HepG2 (cell line): ENCODE measurements around the gene CCDC38. TPM values are rescaled to one million over a fixed set of nuclear protein-coding genes. Genes with fewer than 3 reads are reported as not detected.
A peak's percentile ranks its signal among the peaks of the same experiment; 100 is the strongest.

ENCODE experiments used
- ARID5B ChIP-seq: IDR thresholded peaks from 2 replicates; pipeline ENCODE4 v1.4.0; 2020; ENCODE audit warnings: mild to moderate bottlenecking, missing genetic modification reagents
- DPF2 ChIP-seq: sonication (generic); formaldehyde crosslinking; IDR thresholded peaks from 2 replicates; pipeline ENCODE4 v1.4.0; 2020; ENCODE audit warnings: mild to moderate bottlenecking, low read depth, missing genetic modification reagents, borderline replicate concordance
- EP300 ChIP-seq, 3 experiments: sonication (generic) in 1 of 3; formaldehyde crosslinking in 1 of 3; IDR thresholded peaks; 2 replicates each; pipeline versions ENCODE4 v1.5.1 to v1.6.1; 2011 to 2020; ENCODE audit warnings: low read depth in 2 of 3, low read length in 2 of 3, borderline replicate concordance in 1 of 3, improper control_type of control experiment in 1 of 3, mild to moderate bottlenecking in 1 of 3, missing genetic modification reagents in 1 of 3, moderate library complexity in 1 of 3
- HIC2 ChIP-seq: sonication (generic); formaldehyde crosslinking; IDR thresholded peaks from 2 replicates; pipeline ENCODE4 v1.9.0; 2022; ENCODE audit warnings: low read depth, missing genetic modification reagents
- HNF4G ChIP-seq, 2 experiments: sonication (generic) in 1 of 2; formaldehyde crosslinking in 1 of 2; IDR thresholded peaks; 2 replicates each; pipeline versions ENCODE4 v1.4.0 to v1.6.1; 2011 to 2020; ENCODE audit warnings: borderline replicate concordance in 2 of 2, low read depth in 2 of 2, mild to moderate bottlenecking in 2 of 2, low read length in 1 of 2, missing genetic modification reagents in 1 of 2, moderate library complexity in 1 of 2
- KLF6 ChIP-seq: IDR thresholded peaks from 2 replicates; pipeline ENCODE4 v1.8.0; 2016; ENCODE audit warnings: missing biosample characterization, missing genetic modification reagents
- MAFF ChIP-seq: IDR thresholded peaks from 2 replicates; pipeline ENCODE4 v1.6.1; 2011; ENCODE audit warnings: low read depth, low read length, improper control_type of control experiment
- MIER2 ChIP-seq: IDR thresholded peaks from 2 replicates; pipeline ENCODE4 v1.6.1; 2016; ENCODE audit warnings: missing biosample characterization, missing genetic modification reagents
- MXD4 ChIP-seq: IDR thresholded peaks from 2 replicates; pipeline ENCODE4 v1.6.1; 2016; ENCODE audit warnings: mild to moderate bottlenecking, missing biosample characterization, missing genetic modification reagents
- NFKBIZ ChIP-seq: IDR thresholded peaks from 2 replicates; pipeline ENCODE4 v1.6.1; 2018; ENCODE audit warnings: missing genetic modification reagents, missing compliant biosample characterization
- RARG ChIP-seq: sonication (generic); formaldehyde crosslinking; IDR thresholded peaks from 2 replicates; pipeline ENCODE4 v1.4.0; 2020; ENCODE audit warnings: low read depth, mild to moderate bottlenecking, missing genetic modification reagents
- TIGD3 ChIP-seq: sonication (generic); formaldehyde crosslinking; IDR thresholded peaks from 2 replicates; pipeline ENCODE4 v1.5.1; 2020; ENCODE audit warnings: mild to moderate bottlenecking, missing genetic modification reagents, borderline replicate concordance
- TRIM22 ChIP-seq: fragments of 450-650 bp; IDR thresholded peaks from 2 replicates; pipeline ENCODE4 v1.6.1; 2017
- ZNF24 ChIP-seq: fragments of 450-650 bp; IDR thresholded peaks from 2 replicates; pipeline ENCODE4 v1.6.1; 2017; ENCODE audit warnings: antibody characterized with exemption, mild to moderate bottlenecking
- ZNF263 ChIP-seq: sonication (generic); formaldehyde crosslinking; IDR thresholded peaks from 2 replicates; pipeline ENCODE4 v1.4.0; 2020; ENCODE audit warnings: missing genetic modification reagents
- ZNF296 ChIP-seq: sonication (generic); formaldehyde crosslinking; conservative IDR thresholded peaks from 2 replicates; pipeline ENCODE4 v1.5.0; 2020; ENCODE audit warnings: mild to moderate bottlenecking, missing genetic modification reagents
- ZNF580 ChIP-seq: IDR thresholded peaks from 2 replicates; pipeline ENCODE4 v1.6.1; 2016; ENCODE audit warnings: low read depth, borderline replicate concordance
- ZNF772 ChIP-seq: sonication (generic); formaldehyde crosslinking; IDR thresholded peaks from 2 replicates; pipeline ENCODE4 v1.5.0; 2020; ENCODE audit warnings: mild to moderate bottlenecking, missing genetic modification reagents
- polyA plus RNA-seq, 8 experiments: library from polyadenylated mRNA; depleted of rRNA in 3 of 8; stranded (reverse) in 7 of 8; unstranded in 1 of 8; fragments of >200 nt; fragmentation: Illumina TruSeq in 4 of 8; extraction: Trizol in 4 of 8; gene quantifications; 2 replicates each; pipeline versions ENCODE4 v1.2.1 to v1.2.3, GENCODE V29; 2011 to 2016; ENCODE audit warnings: low read depth in 4 of 8, missing spikeins in 1 of 8, mixed read lengths in 1 of 8; ENCODE audit not compliant: insufficient read depth in 1 of 8
- total RNA-seq, 5 experiments: library from RNA; depleted of rRNA; stranded (reverse); fragments of >200 nt; fragmentation: Illumina TruSeq; extraction: Trizol; gene quantifications; 2 replicates each; pipeline ENCODE4 v1.2.3, GENCODE V29; 2016; ENCODE audit warnings: low read depth in 1 of 5

CCDC38 gene
- total and polyA plus RNA-seq, 2 of the 13 experiments (the other 11 are each of a cell fraction or from before 2014, with no cell fraction given): 0.24 to 0.32 TPM

- TF ChIP-seq ARID5B (CRISPR knock-in tag) (peak; percentile 68), ZNF263 (CRISPR knock-in tag) (no peak), KLF6 (CRISPR knock-in tag) (0 out of 2 replicates have a peak, but pooled peaks have one; percentile 55), TIGD3 (CRISPR knock-in tag) (no peak), HIC2 (CRISPR knock-in tag) (peak; percentile 61; the same call in 1 of the 2 replicates), ZNF772 (CRISPR knock-in tag) (peak; percentile 65; the same call in 1 of the 2 replicates), NFKBIZ (CRISPR knock-in tag) (no peak), RARG (CRISPR knock-in tag) (no peak), ZNF296 (CRISPR knock-in tag) (0 out of 2 replicates have a peak, but pooled peaks have one; percentile 74), ZNF24 (no peak), HNF4G (IDR thresholded peaks at IDR 0.05; ENCODE audit: borderline replicate concordance, low read depth, low read length) (peak; percentile 81), HNF4G (CRISPR knock-in tag; IDR thresholded peaks at IDR 0.05; ENCODE audit: borderline replicate concordance, low read depth) (peak; percentile 76; the same call in 1 of the 2 replicates), MIER2 (CRISPR knock-in tag) (no peak), TRIM22 (no peak), EP300 (IDR thresholded peaks at IDR 0.05; ENCODE audit: low read depth in 2 of 2, low read length in 2 of 2) (peak in 1 of 2 experiments; percentile 83; a peak in 2 of 4 replicates), EP300 (CRISPR knock-in tag; IDR thresholded peaks at IDR 0.05; ENCODE audit: borderline replicate concordance) (peak; percentile 8; the same call in 1 of the 2 replicates), MAFF (no peak), MXD4 (peak; percentile 22; the same call in 1 of the 2 replicates), ZNF580 (CRISPR knock-in tag) (0 out of 2 replicates have a peak, but pooled peaks have one; percentile 49), DPF2 (CRISPR knock-in tag) (no peak)
Measured at GRCh38 chr12:95966287-95966870, 24.0 kb upstream of the CCDC38 start (continued).
